ENCODE measurements around the gene RPS5. TPM values are rescaled to one million over a fixed set of nuclear protein-coding genes. Genes with fewer than 3 reads are reported as not detected.
A peak's percentile ranks its signal among the peaks of the same experiment; 100 is the strongest.

Gene RPS5
- total RNA-seq, 1 donor from 2014 or later: 2,255 TPM

- DNase-seq (ENCODE audit: low read depth in 2 of 2): no peak
Observed at GRCh38 chr19:58385313-58385890, 1.7 kb upstream of the RPS5 start.

- DNase-seq (ENCODE audit: low read depth in 2 of 2): no peak
Observed at GRCh38 chr19:58385891-58386575, 1.0 kb upstream of the RPS5 start.

GRCh38 chr19:58387338-58388174, 487 bp downstream of the RPS5 start:
- peak in 1 of 2 donors; percentile 35 for DNase-seq (ENCODE audit: low read depth in 2 of 2)

- DNase-seq (ENCODE audit: low read depth in 2 of 2): no peak
Observed at GRCh38 chr19:58388175-58388526, 1.1 kb downstream of the RPS5 start.

- no peak for DNase-seq (ENCODE audit: low read depth in 2 of 2)
Observed at GRCh38 chr19:58392945-58393724, 6.1 kb downstream of the RPS5 start.

GRCh38 chr19:58393725-58394033, 6.6 kb downstream of the RPS5 start:
- DNase-seq (ENCODE audit: low read depth in 2 of 2): no peak

- DNase-seq (ENCODE audit: low read depth in 2 of 2): no peak
Observed at GRCh38 chr19:58394821-58395219, 7.8 kb downstream of the RPS5 start.

- DNase-seq (ENCODE audit: low read depth in 2 of 2): no peak
Observed at GRCh38 chr19:58395220-58395978, 8.3 kb downstream of the RPS5 start, which contains the start of gene RNF225. RNF225 (plus strand) TSS chr19:58395656; CDS start chr19:58396090, 434 bp downstream.

- no peak for DNase-seq (ENCODE audit: low read depth in 2 of 2)
Observed at GRCh38 chr19:58395979-58396627, 9.0 kb downstream of the RPS5 start.

- no peak for DNase-seq (ENCODE audit: low read depth in 2 of 2)
Observed at GRCh38 chr19:58396691-58397532, 9.8 kb downstream of the RPS5 start.

- DNase-seq (ENCODE audit: low read depth in 2 of 2): no peak
Observed at GRCh38 chr19:58397533-58398037, 10.5 kb downstream of the RPS5 start.

GRCh38 chr19:58398087-58398486, 11.0 kb downstream of the RPS5 start:
- DNase-seq (ENCODE audit: low read depth in 2 of 2): no peak

- no peak for DNase-seq (ENCODE audit: low read depth in 2 of 2)
Observed at GRCh38 chr19:58398545-58398944, 11.5 kb downstream of the RPS5 start.

GRCh38 chr19:58399903-58400302, 12.8 kb downstream of the RPS5 start:
- DNase-seq (ENCODE audit: low read depth in 2 of 2): no peak

GRCh38 chr19:58400316-58400915, 13.3 kb downstream of the RPS5 start:
- DNase-seq (ENCODE audit: low read depth in 2 of 2): no peak

- DNase-seq (ENCODE audit: low read depth in 2 of 2): peak; percentile 100
Observed at GRCh38 chr19:58400916-58401839, 14.1 kb downstream of the RPS5 start.

- no peak for DNase-seq (ENCODE audit: low read depth in 2 of 2)
Observed at GRCh38 chr19:58401840-58402421, 14.9 kb downstream of the RPS5 start.
